Measurements from ENCODE around the gene SLC7A4. TPM values are rescaled to one million over a fixed set of nuclear protein-coding genes. Genes with fewer than 3 reads are reported as not detected.
"Not testable (repeated sequence)": the region's sequence is repeated elsewhere in the genome, so short reads cannot be mapped to it uniquely, and the experiment has no call there.

SLC7A4 gene
- total and polyA plus RNA-seq, 2 donors (not counting 1 experiment from before 2014, with no cell fraction given), result not detected

DNA sequence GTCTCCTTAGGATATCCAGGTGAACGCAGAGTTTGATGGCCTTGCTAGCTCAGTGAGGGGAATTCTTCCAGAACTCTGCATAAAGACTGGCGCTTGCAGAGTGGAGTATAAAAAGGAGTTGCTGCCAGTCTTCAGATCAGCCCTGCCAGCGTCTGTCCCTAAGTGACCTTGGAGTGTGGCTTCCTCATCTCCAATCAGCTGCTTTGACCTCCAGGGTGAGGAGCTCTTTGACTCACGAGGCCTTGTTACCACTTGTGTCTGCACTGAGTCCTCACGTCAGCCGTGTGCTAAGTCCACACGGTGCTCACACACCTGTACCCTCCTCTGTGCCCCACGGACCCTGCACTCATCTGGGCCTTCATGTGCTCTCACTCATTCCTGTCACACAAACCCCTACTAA lies 28.0 kb upstream of the SLC7A4 start:
- H3K9ac ChIP-seq (ENCODE audit: low read length); H3K4me3 Mint-ChIP-seq; H3K4me2 ChIP-seq (replicated peaks; ENCODE audit: low read depth, low read length, poor library complexity, severe bottlenecking); H3K4me1 Mint-ChIP-seq; intact Hi-C loops (cut with micrococcal nuclease); H3K79me2 ChIP-seq (ENCODE audit: control insufficient read depth, insufficient read depth, low read length); H3K27me3 ChIP-seq (replicated peaks in 1 of 4; ENCODE audit: control extremely low read depth in 1 of 4, control insufficient read depth in 3 of 4, insufficient read depth in 4 of 4, low read length in 3 of 4); H3K9me3 Mint-ChIP-seq (ENCODE audit: insufficient read depth); POLR2A ChIA-PET; H2AFZ ChIP-seq (ENCODE audit: insufficient read depth, low read depth, low read length, poor library complexity, severe bottlenecking); H3K27ac Mint-ChIP-seq; H3K4me3 ChIP-seq (ENCODE audit: control extremely low read depth in 1 of 5, extremely low read depth in 1 of 5, insufficient read depth in 1 of 5, low read depth in 2 of 5, low read length in 4 of 5); H3K27ac ChIP-seq (ENCODE audit: low read length in 2 of 2); DNase-seq; CTCF ChIA-PET; ATAC-seq (ENCODE audit: low read depth); H3K36me3 ChIP-seq (replicated peaks in 1 of 2; ENCODE audit: control extremely low read depth in 1 of 2, control insufficient read depth in 1 of 2, extremely low read depth in 1 of 2, insufficient read depth in 2 of 2, low read length in 1 of 2); H4K20me1 ChIP-seq (ENCODE audit: control insufficient read depth, insufficient read depth, low read length, poor library complexity, severe bottlenecking); H3K4me1 ChIP-seq (ENCODE audit: control insufficient read depth in 2 of 2, insufficient read depth in 2 of 2, low read length in 2 of 2); H3K9me3 ChIP-seq (ENCODE audit: control extremely low read depth in 1 of 3, control insufficient read depth in 2 of 3, insufficient read depth in 1 of 3, low read length in 2 of 3): not testable (repeated sequence)
- H3K27me3 Mint-ChIP-seq, result peaks cover 16% of the 10 kb centered on the region
- no CpG with 5 or more reads among the region's 8 CpGs for WGBS (ENCODE audit: insufficient coverage)

GRCh38 chr22:21055880-21056319 lies 23.5 kb upstream of the SLC7A4 start:
- H3K4me3 Mint-ChIP-seq, result peak overlapping the region; percentile 26
- H3K36me3 ChIP-seq (replicated peaks in 1 of 2; ENCODE audit: control extremely low read depth in 1 of 2, control insufficient read depth in 1 of 2, extremely low read depth in 1 of 2, insufficient read depth in 2 of 2, low read length in 1 of 2), result no peaks in the 10 kb centered on the region
- no peak overlapping the region for H3K9ac ChIP-seq (ENCODE audit: low read length)
- whole genome bisulfite sequencing (ENCODE audit: insufficient coverage), result 21% methylated on average over 7 of the region's 7 CpGs
- TF ChIP-seq CTCF (IDR thresholded peaks at IDR 0.05) (no peak), EZH2 (IDR thresholded peaks at IDR 0.05; ENCODE audit: borderline replicate concordance, insufficient read depth, low read depth, low read length, poor library complexity, severe bottlenecking) (no peak)
- H3K79me2 ChIP-seq (ENCODE audit: control insufficient read depth, insufficient read depth, low read length), result no peaks in the 10 kb centered on the region
- H3K4me1 Mint-ChIP-seq, result peaks cover 8% of the 10 kb centered on the region
- peak overlapping the region; percentile 33 for H2AFZ ChIP-seq (ENCODE audit: insufficient read depth, low read depth, low read length, poor library complexity, severe bottlenecking)
- no peaks in the 10 kb centered on the region for H3K9me3 ChIP-seq (ENCODE audit: control extremely low read depth in 1 of 3, control insufficient read depth in 2 of 3, insufficient read depth in 1 of 3, low read length in 2 of 3)
- ChIA-PET CTCF (no interaction called here), POLR2A (interaction anchor here (0.6 kb wide), 1 partner anchor 216 kb away, joined by 3 read pairs; no protein-coding TSS in a partner anchor)
- H3K27me3 ChIP-seq (replicated peaks in 1 of 4; ENCODE audit: control extremely low read depth in 1 of 4, control insufficient read depth in 3 of 4, insufficient read depth in 4 of 4, low read length in 3 of 4), result peaks cover 0 to 6% (median 3%) of the 10 kb centered on the region in 4 experiments
- H3K9me3 Mint-ChIP-seq (ENCODE audit: insufficient read depth), result no peaks in the 10 kb centered on the region
- H3K27ac Mint-ChIP-seq, result no peak overlapping the region
- no peaks in the 10 kb centered on the region for H4K20me1 ChIP-seq (ENCODE audit: control insufficient read depth, insufficient read depth, low read length, poor library complexity, severe bottlenecking)
- intact Hi-C loops (cut with micrococcal nuclease), result no loop called here
- no peak for DNase-seq
- H3K4me2 ChIP-seq (replicated peaks; ENCODE audit: low read depth, low read length, poor library complexity, severe bottlenecking), result peak overlapping the region; percentile 54
- H3K4me1 ChIP-seq (ENCODE audit: control insufficient read depth in 2 of 2, insufficient read depth in 2 of 2, low read length in 2 of 2), result peaks cover 4 to 7% of the 10 kb centered on the region in 2 donors
- no peak overlapping the region for H3K27ac ChIP-seq (ENCODE audit: low read length in 2 of 2)
- ATAC-seq (ENCODE audit: low read depth), result no peak
- no peak overlapping the region for H3K4me3 ChIP-seq (ENCODE audit: control extremely low read depth in 1 of 5, extremely low read depth in 1 of 5, insufficient read depth in 1 of 5, low read depth in 2 of 5, low read length in 4 of 5)
- H3K27me3 Mint-ChIP-seq, result peaks cover 18% of the 10 kb centered on the region

Data from B cell (primary cell).